ENCODE data around the gene DDA1. TPM values are rescaled to one million over a fixed set of nuclear protein-coding genes. Genes with fewer than 3 reads are reported as not detected.

The DDA1 gene
- total RNA-seq, 1 experiment from 2014 or later = 55.6 TPM

DNA sequence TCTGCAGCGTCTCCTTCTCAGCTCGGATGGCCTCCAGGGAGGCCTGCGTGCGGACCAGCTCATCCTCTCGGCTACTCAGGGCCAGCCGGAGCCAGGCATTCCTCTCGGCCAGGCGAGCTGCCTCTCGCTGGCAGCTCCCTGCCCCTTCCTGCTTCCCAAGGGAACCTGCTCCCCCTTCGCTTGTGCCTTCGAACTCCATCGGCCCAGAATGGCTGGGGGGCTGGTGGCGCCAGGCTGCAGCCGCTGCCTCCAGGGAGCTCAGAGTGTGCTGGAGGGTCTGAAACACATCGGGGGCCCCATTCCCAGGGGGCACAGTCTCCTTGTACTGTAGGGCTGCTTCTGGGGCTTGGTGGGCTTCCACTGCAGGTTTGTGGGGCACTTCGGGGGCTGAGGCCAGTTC is 46.8 kb upstream of the DDA1 start:
- no peak overlapping the region for H3K27ac Mint-ChIP-seq (ENCODE audit: unreplicated experiment)

DNA sequence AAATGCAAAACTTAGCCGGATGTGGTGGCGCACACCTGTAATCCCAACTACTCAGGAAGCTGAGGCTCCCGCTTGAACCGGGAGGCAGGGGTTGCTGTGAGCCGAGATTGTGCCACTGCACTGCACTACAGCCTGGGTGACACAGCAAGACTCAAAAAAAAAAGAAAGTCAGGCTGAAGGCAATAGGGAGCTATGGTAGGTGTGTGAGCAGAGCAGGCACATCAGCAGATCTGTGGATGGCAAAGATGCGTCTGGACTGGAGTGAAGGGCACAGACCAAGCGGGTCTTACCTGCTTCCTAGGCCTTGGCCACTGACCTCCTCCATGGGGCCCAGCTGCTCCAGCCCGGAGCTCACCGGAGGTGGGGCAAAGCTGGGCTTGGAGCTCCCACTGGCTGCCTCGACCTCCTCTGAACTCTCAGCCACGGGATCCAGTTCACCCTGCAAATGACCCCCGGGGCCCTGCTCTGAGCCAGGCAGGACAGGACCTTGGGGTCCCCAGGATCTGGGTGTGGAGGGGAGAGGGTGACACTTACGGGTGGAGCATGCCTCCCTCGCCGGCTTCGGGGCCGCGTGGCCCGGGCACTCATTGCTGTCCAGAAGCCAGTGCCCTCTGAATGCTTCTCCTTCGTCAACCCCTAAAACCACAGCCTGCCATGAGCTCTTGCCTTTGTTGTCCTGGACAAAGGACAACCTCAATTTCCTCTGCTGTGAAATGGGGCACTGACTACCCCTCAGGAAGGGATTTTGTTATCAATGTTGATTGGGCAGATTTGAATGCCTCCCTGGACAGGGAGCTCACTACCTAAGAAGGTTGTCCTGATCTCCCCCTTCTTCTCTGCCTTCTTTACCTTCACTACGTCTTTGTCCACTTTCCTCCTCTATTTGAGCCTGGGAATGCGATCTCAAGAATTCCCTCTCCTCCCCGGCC is 45.4 kb upstream of the DDA1 start:
- TF ChIP-seq, protein P1, sequence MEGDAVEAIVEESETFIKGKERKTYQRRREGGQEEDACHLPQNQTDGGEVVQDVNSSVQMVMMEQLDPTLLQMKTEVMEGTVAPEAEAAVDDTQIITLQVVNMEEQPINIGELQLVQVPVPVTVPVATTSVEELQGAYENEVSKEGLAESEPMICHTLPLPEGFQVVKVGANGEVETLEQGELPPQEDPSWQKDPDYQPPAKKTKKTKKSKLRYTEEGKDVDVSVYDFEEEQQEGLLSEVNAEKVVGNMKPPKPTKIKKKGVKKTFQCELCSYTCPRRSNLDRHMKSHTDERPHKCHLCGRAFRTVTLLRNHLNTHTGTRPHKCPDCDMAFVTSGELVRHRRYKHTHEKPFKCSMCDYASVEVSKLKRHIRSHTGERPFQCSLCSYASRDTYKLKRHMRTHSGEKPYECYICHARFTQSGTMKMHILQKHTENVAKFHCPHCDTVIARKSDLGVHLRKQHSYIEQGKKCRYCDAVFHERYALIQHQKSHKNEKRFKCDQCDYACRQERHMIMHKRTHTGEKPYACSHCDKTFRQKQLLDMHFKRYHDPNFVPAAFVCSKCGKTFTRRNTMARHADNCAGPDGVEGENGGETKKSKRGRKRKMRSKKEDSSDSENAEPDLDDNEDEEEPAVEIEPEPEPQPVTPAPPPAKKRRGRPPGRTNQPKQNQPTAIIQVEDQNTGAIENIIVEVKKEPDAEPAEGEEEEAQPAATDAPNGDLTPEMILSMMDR (IDR thresholded peaks at IDR 0.05; ENCODE audit: insufficient read depth in 1 of 2, low read depth in 1 of 2, low read length in 1 of 2, severe bottlenecking in 1 of 2, unreplicated experiment in 1 of 2) = no peak
- Histone ChIP-seq H3K9me3 (no peaks in the 10 kb centered on the region), H3K36me3 (ENCODE audit: control insufficient read depth, insufficient read depth, low read length) (no peaks in the 10 kb centered on the region), H3K4me3 (ENCODE audit: low read depth, low read length) (no peak overlapping the region), H3K27me3 (replicated peaks; ENCODE audit: control insufficient read depth, insufficient read depth, low read length) (no peaks in the 10 kb centered on the region), H3K4me1 (no peaks in the 10 kb centered on the region; the same call in 1 of the 2 replicates)
- ChIA-PET POLR2A (no interaction called here), CTCF (interaction anchor here (1.1 to 1.2 kb wide), 2 partner anchors 18 to 29 kb away, joined by 3 to 4 read pairs; no protein-coding TSS in a partner anchor)
- H3K9me3 Mint-ChIP-seq (ENCODE audit: unreplicated experiment) = no peaks in the 10 kb centered on the region
- intact Hi-C loops (cut with micrococcal nuclease; ENCODE audit: unreplicated experiment) = no loop called here
- H3K27me3 Mint-ChIP-seq (ENCODE audit: insufficient read depth, unreplicated experiment) = no peaks in the 10 kb centered on the region
- peaks cover 14% of the 10 kb centered on the region for H3K4me1 Mint-ChIP-seq (ENCODE audit: low read depth, unreplicated experiment)
- BruUV-seq (replicated peaks) = no TSS peak
- H3K4me3 Mint-ChIP-seq (ENCODE audit: unreplicated experiment) = no peak overlapping the region
- H3K36me3 Mint-ChIP-seq (ENCODE audit: insufficient read depth, unreplicated experiment) = peaks cover 21% of the 10 kb centered on the region
- no peak for DNase-seq
- peak overlapping the region; percentile 67 for H3K27ac Mint-ChIP-seq (ENCODE audit: unreplicated experiment)

More for the DNA sequence above, 46.8 kb upstream of the DDA1 start:
- Mint-ChIP-seq H3K4me3 (ENCODE audit: unreplicated experiment) (no peak overlapping the region), H3K9me3 (ENCODE audit: unreplicated experiment) (no peaks in the 10 kb centered on the region), H3K27me3 (ENCODE audit: insufficient read depth, unreplicated experiment) (no peaks in the 10 kb centered on the region), H3K36me3 (ENCODE audit: insufficient read depth, unreplicated experiment) (peaks cover 9% of the 10 kb centered on the region), H3K4me1 (ENCODE audit: low read depth, unreplicated experiment) (peaks cover 8% of the 10 kb centered on the region)
- CTCF ChIA-PET = no interaction called here
- POLR2A ChIA-PET = no interaction called here
- TF ChIP-seq, protein P1 (IDR thresholded peaks at IDR 0.05; ENCODE audit: insufficient read depth in 1 of 2, low read depth in 1 of 2, low read length in 1 of 2, severe bottlenecking in 1 of 2, unreplicated experiment in 1 of 2) = no peak
- H3K9me3 ChIP-seq = no peaks in the 10 kb centered on the region
- intact Hi-C loops (cut with micrococcal nuclease; ENCODE audit: unreplicated experiment) = no loop called here
- H3K27me3 ChIP-seq (replicated peaks; ENCODE audit: control insufficient read depth, insufficient read depth, low read length) = no peaks in the 10 kb centered on the region
- DNase-seq = no peak
- H3K36me3 ChIP-seq (ENCODE audit: control insufficient read depth, insufficient read depth, low read length) = no peaks in the 10 kb centered on the region
- no peak overlapping the region for H3K4me3 ChIP-seq (ENCODE audit: low read depth, low read length)
- no TSS peak for BruUV-seq (replicated peaks)
- H3K4me1 ChIP-seq = no peaks in the 10 kb centered on the region

DNA sequence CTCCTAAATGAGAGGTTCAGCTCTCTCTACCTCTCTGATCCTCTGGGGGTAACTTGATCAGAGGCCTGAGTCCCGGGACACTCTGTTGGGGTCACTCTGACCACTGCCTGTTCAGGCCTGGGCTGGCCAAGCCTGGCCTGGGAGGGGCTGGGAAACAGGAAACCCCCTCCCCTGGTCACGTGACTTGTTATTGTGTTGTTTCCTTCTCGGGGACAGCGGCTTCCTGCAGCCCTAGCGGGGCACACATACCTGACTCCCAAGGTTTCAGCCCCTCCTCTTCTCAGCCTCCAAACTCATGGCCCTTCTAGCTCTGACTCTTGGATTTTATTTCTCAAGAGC is 44.8 kb upstream of the DDA1 start, which contains the start of gene USHBP1:
TSS of gene USHBP1 (minus strand) at position 105 of the 339 bp plus-strand sequence. CDS start 446 bp downstream, outside the sequence.
- BruUV-seq (replicated peaks) = no TSS peak
- Histone ChIP-seq H3K27me3 (replicated peaks; ENCODE audit: control insufficient read depth, insufficient read depth, low read length) (no peaks in the 10 kb centered on the region), H3K9me3 (no peaks in the 10 kb centered on the region), H3K4me1 (no peaks in the 10 kb centered on the region; the same call in 1 of the 2 replicates), H3K36me3 (ENCODE audit: control insufficient read depth, insufficient read depth, low read length) (no peaks in the 10 kb centered on the region), H3K4me3 (ENCODE audit: low read depth, low read length) (no peak within 1 kb of the TSS)
- intact Hi-C loops (cut with micrococcal nuclease; ENCODE audit: unreplicated experiment) = no loop called here
- TF ChIP-seq, protein P1 (IDR thresholded peaks at IDR 0.05; ENCODE audit: insufficient read depth in 1 of 2, low read depth in 1 of 2, low read length in 1 of 2, severe bottlenecking in 1 of 2, unreplicated experiment in 1 of 2) = no peak
- Mint-ChIP-seq H3K4me1 (ENCODE audit: low read depth, unreplicated experiment) (peaks cover 14% of the 10 kb centered on the region), H3K27ac (ENCODE audit: unreplicated experiment) (peak within 1 kb of the TSS; percentile 67), H3K27me3 (ENCODE audit: insufficient read depth, unreplicated experiment) (no peaks in the 10 kb centered on the region), H3K9me3 (ENCODE audit: unreplicated experiment) (no peaks in the 10 kb centered on the region), H3K36me3 (ENCODE audit: insufficient read depth, unreplicated experiment) (peaks cover 27% of the 10 kb centered on the region), H3K4me3 (ENCODE audit: unreplicated experiment) (no peak within 1 kb of the TSS)
- ChIA-PET CTCF (interaction anchor here (1.1 kb wide), 1 partner anchor 29 kb away, joined by 3 read pairs; no protein-coding TSS in a partner anchor), POLR2A (interaction anchor here (0.6 kb wide), 1 partner anchor 20 kb away, joined by 3 read pairs; no protein-coding TSS in a partner anchor)
- no peak for DNase-seq

Data from Caco-2 (cell line).